HG03565 (cell line): ENCODE results near the gene PRR14L.
"Not testable (repeated sequence)": the region's sequence is repeated elsewhere in the genome, so short reads cannot be mapped to it uniquely, and the experiment has no call there.

ENCODE experiments used
- ATAC-seq: cut with Tn5 transposase; IDR thresholded peaks from one replicate; pipeline ENCODE4 v1.9.1; 2021; ENCODE audit warnings: mild to moderate bottlenecking, moderate library complexity; ENCODE audit not compliant: unreplicated experiment

PRR14L gene

DNA sequence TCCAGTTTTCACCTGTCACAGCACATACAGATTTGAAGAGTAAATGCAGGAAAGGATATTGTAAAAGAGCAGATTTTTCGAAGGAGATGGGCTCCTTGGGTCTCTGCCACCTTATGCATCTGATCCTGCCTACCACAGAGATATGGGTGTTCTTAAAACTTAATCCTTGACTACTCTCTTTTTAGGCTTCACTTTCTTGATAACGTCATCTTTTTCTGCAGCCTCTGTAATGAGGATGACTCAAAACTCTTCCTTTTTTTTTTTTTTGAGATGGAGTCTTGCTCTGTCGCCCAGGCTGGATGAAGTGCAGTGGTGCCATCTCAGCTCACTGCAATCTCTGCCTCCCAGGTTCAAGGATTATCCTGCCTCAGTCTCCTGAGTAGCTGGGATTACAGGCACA, 7.8 kb downstream of the PRR14L start:
- no peak for ATAC-seq

DNA sequence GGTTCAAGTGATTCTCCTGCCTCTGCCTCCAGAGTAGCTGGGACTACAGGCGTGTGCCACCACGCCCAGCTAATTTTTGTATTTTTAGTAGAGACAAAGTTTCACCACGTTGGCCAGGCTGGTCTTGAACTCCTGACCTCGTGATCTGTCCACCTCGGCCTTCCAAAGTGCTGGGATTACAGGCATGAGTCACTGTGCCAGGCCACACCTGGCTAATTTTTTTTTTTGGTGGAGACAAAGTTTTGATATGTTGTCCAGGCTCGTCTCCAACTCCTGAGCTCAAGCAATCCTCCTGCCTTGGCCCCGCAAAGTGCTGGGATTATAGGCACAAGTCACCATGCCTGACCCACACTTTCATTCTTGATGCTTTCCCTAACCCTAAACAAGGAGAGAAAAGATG, 9.6 kb downstream of the PRR14L start:
- not testable (repeated sequence) for ATAC-seq

DNA sequence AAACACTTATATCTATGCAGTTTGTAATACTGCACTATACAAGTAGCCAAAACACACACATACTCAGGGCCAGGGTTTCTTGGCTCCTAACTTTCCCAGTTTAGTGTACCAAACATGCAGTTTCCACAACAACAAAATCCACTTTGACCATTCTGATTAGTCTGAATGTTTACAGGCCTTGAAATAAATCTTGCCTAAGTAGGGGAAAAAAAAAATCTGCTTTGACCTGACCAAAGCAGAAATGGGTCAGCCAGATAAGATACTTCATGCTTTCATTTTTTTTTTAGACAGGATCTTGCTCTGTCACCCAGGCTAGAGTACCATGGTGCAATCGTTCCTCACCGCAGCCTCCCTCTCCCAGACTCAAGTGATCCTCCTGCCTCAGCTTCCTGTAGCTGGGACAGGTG, 10.1 kb downstream of the PRR14L start:
- ATAC-seq, result no peak

DNA sequence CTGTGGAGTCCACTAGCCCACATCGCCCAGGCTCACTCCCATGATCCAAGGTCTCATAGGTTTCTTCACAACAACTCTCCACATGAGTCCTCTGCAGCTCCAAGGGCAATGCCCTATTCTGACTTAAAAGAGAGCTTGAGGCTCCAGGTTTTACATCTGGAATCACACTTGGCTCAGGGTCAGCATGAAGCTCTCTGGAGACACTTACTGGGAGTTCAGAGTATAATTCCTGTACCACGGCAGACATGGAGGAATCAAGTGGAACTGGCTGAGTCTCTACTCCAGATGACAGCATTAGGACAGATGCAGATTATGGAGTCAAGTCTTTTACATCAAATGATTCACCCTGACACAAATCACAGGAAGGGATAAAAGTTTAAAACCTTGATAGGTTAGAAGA, 11.4 kb downstream of the PRR14L start:
- ATAC-seq, result no peak

DNA sequence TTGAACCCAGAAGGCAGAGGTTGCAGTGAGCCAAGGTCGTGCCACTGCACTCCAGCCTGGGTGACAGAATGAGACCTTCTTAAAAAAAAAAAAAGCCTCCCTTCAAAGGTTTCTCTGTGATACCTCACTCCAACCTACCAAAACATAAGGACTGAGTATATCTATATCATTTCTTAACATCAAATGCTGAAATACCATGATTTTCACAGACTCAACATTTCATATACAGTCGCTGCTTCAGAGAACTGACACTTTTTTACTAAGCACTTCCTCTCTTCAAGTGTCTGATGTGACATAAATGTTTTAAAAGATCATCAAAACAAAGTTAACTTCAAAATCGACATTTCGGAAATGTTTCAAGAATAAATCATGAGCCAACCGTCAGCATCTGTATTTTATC, 12.0 kb downstream of the PRR14L start:
- ATAC-seq, result no peak

DNA sequence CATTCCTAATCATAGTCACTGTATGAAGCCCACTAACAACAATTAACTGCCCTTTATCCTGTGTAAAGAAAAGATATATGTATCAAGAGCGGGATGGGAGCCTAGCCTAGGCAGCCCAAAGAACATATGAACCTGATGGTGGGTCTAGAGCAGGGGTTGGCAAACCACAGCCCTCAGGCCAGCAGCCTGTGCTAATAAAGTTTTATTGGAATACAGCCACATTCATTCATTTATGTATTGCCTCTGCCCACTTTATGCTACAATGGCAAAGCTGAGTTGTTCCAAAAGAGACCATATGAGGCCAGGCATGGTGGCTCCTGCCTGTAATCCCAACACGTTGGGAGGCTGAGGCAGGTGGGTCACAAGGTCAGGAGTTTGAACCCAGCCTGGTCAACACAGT, 13.5 kb downstream of the PRR14L start:
- ATAC-seq, result no peak

DNA sequence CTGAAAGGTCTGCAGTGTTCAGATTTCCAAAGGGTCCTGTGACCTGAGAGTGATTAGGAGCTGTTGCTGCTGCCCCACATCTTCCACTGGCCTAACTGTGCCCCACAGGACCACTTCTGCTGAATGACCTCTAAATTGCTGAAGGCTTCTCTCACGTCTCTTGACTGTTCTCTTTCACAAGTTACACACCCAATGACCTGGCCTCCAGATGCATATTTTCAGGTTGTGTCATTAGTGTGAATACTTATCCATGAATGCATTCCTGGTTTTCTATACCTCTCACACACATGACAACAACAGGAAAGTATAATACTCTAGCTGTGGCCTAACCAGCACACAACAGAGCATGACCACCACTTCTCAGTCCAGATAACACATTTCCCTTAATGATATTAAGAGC, 15.4 kb downstream of the PRR14L start:
- ATAC-seq, result no peak

DNA sequence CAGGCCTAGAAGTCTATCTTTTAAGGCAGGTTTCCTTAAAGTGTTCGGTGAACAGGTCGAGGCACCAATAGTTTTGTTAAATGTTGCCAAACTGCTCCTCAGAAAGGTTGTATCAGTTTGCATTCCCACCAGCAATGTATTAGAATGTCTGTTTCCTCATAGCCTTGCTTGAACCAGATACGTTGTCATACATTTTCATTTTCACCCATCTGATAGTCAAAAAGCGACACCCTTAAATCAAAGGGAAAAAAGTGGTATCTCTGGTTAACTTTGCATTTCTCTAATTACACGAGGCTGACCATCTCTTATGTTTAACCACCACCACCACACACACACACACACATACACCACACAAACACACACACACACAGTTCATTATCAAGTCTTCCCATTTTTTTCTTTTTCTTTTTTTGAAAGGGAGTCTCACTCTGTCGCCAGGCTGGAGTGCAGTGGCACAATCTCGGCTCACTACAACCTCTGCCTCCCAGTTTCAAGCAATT, 16.3 kb downstream of the PRR14L start:
- no peak for ATAC-seq

DNA sequence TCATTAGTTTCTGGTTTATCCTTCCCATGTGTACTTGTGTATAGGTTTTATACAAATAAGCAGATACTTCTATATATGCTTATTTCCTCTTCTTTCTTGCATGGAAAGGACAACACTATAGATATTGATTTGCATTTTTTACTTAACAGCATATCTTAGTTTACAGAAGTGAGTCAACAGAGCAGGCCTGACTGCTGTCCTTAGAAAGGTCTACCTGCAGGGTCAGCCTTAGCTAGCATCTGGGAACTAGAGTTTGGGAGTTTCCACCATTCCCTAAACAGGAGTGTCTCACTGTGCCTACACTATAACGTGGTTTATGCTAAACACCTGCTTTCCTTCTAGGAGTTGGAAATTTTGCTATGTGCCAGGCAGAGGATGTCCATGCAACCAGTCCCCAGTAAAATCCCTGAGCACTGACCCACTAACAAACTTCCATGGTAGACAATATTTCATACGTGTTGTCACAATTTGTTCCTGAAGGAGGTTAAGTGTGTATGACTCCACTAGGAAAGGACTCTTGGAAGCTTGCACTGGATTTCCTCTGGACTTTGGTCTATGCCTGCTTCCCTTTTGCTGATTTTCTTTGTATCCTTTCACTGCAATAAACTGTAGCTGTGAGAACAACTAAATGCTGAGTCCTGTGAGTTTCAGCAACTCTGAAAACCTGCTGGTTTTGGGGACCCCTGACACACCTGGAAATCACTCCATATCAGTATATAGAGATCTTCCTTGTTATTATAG, 17.7 kb downstream of the PRR14L start:
- no peak for ATAC-seq

DNA sequence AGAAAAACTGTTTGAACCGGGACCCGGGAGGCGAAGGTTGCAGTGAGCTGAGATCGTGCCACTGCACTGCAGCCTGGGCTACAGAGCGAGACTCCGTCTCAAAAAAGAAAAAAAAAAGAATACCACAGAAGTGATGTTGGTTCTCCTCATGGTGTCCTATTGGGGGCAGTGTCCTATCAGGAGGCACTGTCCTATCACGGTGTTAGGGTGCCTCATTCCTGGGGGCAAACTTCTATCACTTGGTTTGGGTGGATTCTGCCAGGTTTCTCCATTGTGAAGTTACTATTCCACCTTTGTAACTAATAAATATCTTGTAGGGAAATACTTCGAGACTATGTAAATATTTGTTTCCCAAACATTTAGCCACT, 19.6 kb downstream of the PRR14L start:
- no peak for ATAC-seq

DNA sequence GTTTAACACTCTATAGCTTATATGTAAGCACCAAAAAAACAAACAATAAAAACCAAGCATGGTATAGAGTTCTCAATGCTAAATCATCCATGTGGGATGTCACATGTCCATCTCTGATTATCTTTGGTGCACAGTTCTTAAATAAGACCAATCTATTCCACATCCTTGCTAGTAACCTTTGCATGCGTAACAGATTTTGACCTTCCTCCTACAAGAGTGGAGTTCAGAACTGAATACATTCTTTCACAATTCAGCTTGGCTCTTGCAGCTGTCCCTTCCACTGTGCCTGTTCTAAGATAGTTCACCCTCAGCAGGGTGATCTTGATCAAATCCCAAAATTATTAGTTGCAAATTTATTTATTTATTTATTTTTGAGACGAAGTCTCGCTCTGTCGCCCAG, 21.1 kb downstream of the PRR14L start:
- no peak for ATAC-seq

DNA sequence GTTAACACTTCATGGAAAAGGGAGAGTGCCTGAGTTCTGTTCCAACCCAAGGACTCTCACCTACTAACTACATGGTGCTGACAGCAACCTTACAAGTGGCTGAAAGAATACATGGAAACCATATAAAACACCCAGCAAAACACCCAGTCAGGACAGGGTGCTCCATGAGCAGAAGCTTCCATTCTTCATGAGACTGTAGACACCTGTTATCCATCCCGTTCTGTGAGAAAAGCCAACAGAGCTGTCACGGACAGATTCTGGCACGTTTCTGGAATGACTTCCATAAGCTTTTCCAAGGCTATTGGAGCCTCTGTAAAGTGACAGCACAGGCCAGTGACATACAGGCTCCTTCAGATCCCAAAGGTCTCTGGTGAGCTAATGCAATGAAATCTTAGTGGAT, 23.2 kb downstream of the PRR14L start:
- ATAC-seq, result no peak

DNA sequence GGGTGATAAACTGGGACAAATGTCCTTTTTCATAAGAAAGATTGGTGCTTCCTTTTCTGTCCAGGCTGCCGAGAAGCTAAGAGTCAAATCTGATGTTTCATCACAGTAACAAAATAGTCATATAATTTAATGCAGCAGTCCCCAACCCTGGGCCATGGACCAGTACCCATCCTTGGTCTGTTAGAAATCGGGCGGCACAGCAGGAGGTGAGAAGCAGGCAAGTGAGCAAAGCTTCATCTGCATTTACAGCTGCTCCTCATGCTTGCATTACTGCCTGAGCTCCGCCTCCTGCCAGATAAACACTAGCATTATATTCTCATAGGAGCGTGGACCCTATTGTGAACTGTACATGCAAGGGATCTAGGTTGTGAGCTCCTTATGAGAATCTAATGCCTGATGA, 26.2 kb downstream of the PRR14L start:
- ATAC-seq, result no peak

DNA sequence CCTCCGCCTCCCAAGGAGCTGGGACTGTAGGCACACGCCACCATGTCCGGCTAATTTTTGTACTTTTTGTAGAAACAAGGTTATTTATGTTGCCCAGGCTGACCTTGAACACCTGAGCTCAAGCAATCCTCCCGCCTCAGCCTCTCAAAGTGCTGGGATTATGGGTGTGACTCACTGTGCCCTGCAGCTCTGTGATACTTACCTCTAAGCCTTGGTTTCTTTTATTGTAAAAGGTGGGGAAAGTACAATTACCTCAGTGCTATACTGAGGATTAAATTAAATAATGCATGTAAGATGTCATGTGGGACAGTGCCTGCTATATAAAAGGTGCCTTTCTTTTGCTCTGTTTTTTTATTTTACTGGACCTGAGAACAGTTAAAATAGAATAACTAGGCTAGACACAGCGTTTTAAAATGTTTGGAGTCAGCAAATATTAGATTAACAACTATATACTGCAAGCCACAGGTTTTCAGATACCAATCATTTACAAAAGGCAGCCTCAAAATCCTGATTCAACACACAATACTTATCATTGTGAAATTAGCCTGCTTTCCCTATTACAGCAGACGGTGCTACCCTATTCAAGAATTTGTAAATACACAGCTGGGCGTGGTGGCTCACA, 30.0 kb downstream of the PRR14L start:
- ATAC-seq, result no peak

DNA sequence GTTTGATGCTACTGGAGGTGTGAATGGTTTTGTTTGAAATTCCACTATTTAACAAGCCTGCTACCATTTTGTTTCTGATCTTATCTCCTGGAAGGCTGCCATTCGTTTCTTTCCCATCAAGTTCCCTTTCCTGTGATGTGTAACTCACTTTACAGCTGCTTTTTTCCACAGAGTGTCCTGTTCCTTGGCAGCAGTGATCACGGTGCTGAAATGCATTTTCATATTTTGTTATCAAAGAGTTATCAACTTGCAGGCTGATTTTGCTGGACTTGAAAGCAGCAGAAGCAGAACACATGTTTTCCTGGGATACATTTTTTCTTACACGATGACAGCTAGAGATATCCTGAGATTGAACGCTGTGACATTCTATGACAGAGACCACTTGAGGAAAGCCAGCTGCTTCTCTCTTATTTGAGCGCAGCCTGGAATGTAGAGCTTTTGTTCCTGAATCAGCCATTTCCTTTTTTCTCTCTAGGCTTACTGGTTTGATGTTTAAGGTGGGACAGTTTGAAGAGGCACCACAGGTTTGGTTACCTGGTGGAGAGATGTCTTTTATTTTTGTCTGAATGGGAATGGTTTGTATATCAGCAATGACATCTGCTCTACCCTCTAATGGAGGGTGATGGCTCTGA, 34.7 kb downstream of the PRR14L start:
- no peak for ATAC-seq

DNA sequence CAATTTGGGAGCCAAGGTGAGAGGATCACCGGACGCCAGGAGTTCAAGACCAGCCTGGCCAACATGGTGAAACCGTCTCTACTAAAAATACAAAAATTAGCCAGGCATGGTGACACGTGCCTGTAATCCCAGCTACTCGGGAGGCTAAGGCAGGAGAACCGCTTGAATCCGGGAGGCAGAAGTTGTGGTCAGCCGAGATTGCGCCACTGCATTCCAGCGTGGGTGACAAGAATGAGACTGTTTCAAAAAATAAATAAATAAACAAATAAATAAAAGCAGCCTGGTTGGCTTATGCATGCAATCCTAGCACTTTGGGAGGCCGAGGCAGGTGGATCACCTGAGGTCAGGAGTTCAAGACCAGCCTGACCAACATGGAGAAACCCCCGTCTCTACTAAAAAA, 38.7 kb downstream of the PRR14L start:
- not testable (repeated sequence) for ATAC-seq

DNA sequence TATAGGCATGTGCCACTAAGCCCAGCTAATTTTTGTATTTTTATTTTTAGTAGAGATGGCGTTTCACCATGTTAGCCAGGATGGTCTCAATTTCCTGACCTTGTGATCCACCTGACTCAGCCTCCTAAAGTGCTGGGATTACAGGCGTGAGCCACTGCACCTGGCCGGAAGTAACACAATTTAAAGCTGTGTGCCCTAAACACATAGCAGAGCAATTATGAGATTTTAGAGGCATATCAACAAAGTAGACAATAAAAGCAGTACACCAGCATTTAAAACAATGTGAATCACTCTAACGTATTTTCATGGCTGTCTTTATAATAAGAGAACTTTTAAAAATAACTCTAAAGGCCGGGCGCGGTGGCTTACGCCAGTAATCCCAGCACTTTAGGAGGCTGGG, 42.4 kb downstream of the PRR14L start:
- no peak for ATAC-seq

DNA sequence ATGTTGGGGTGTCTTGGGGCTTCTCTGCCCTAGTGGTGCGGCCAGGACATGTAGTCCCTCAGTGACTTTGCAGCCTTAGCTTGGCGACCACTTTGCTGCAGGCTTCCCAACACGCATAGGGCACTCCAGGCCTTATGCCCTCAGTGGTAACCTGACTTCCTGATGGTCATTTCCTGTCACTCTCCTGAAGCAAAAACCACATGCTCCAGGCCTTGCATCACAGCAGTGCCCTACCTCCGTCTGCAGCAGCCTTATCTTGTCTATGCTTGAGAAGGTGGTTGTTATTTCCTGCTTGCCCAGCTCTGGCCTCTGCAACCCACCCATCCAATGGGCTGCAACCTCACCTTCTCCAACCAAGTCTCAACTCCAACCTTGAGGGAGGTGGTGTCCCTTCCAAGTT, 54.5 kb downstream of the PRR14L start:
- ATAC-seq, result no peak

DNA sequence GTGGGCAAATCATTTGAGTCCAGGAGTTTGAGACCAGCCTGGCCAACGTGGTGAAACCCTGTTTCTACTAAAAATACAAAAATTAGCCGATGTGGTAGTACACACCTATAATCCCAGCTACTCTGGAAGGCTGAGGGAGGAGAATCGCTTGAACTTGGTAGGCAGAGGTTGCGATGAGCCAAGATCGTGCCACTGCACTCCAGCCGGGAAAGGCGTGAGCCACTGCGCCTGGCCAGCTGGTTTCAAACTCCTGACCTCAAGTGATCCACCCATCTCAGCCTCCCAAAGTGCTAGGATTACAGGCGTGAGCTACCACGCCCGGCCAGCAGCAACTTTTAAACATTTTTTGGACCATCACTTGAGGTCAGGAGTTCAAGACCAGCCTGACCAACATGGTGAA, 55.9 kb downstream of the PRR14L start:
- not testable (repeated sequence) for ATAC-seq

DNA sequence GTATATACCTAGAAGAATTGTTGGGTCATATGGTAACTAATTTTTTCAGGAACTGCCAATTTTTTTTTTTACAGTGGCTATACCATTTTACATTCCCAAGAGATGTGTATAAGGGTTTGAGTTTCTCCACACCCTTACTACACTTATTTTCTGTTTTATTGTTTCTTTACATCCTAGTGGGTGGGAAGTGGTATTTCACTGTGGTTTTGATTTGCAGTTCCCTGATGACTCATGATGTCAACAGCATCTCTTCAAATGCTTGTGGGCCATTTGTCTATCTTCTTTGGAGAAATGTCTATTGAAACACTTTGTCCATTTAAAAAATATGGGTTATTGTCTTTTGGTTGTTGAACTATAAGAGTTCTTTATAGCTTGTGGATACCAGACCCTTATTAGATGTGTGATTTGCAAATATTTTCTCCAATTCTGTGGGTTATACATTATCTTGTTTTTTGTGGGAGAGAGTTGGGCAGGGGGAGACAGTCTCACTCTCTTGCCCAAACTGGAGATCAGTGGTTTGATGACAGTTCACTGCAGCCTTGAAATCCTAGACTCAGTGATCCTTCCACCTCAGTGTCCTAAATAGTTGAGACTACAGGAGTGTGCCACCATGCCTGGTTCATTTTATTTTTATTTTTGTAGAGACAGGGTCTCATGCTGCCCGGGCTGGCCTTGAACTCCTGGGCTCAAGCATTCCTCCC, 57.6 kb downstream of the PRR14L start:
- no peak for ATAC-seq

DNA sequence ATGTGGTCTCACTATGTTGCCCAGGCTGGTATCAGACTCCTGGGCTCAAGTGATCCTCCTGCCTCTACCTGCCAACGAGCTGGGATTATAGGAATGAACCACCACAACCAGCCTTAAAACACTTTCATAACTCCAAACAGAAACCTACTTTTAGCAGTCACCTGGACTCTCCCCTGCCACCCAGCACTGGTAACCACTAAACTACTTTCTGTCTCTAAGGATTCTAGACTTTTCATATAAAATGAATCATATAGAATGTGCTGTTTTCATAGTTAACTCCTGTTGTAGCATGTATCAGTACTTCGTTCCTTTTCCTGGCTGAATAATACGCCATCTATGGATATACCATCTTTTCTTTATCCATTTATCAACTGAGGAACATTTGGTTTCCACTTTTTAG, 58.5 kb downstream of the PRR14L start:
- ATAC-seq, result no peak
